Spleen (tissue), 11 donors: ENCODE data around the gene LOXL3. TPM values are rescaled to one million over a fixed set of nuclear protein-coding genes. Genes with fewer than 3 reads are reported as not detected.

Experiments used
- DNase-seq: peaks from one replicate; pipeline ENCODE4 v3.0.0-alpha.2; 2020
- H3K27ac ChIP-seq, 8 donors: fragments of 200-600 bp; sonication (generic) in 7 of 8; 1 replicate in 4 of 8; 2 replicates in 4 of 8; pipeline versions ENCODE4 v1.5.0 to v1.8.0; 2016 to 2021; ENCODE audit warnings: inconsistent platforms in 4 of 8, mild to moderate bottlenecking in 4 of 8, moderate library complexity in 1 of 8
- H3K27me3 ChIP-seq, 7 donors: fragments of 200-600 bp; sonication (generic) in 6 of 7; replicated peaks in 1 of 7; 1 replicate in 4 of 7; 2 replicates in 3 of 7; pipeline versions ENCODE4 v1.5.0 to v1.8.0; 2016 to 2021; ENCODE audit warnings: inconsistent platforms in 3 of 7, mild to moderate bottlenecking in 1 of 7
- H3K36me3 ChIP-seq, 6 donors: fragments of 200-600 bp; sonication (generic) in 5 of 6; 1 replicate in 4 of 6; 2 replicates in 2 of 6; pipeline versions ENCODE4 v1.5.0 to v1.8.0; 2016 to 2021; ENCODE audit warnings: inconsistent platforms in 2 of 6
- H3K4me1 ChIP-seq, 6 donors: fragments of 200-600 bp; sonication (generic) in 5 of 6; 1 replicate in 3 of 6; 2 replicates in 3 of 6; pipeline versions ENCODE4 v1.5.0 to v1.8.0; 2016 to 2021; ENCODE audit warnings: inconsistent platforms in 3 of 6
- H3K4me3 ChIP-seq, 8 donors: fragments of 200-600 bp; sonication (generic) in 7 of 8; 1 replicate in 4 of 8; 2 replicates in 4 of 8; pipeline versions ENCODE4 v1.5.0 to v1.8.0; 2016 to 2021; ENCODE audit warnings: inconsistent platforms in 4 of 8, mild to moderate bottlenecking in 4 of 8, moderate library complexity in 2 of 8
- H3K9me3 ChIP-seq, 8 donors: fragments of 200-600 bp; sonication (generic) in 7 of 8; 1 replicate in 4 of 8; 2 replicates in 4 of 8; pipeline versions ENCODE4 v1.5.0 to v1.8.0; 2016 to 2021; ENCODE audit warnings: inconsistent platforms in 4 of 8
- POLR2A ChIP-seq, 3 donors: fragments of 450-650 bp; IDR thresholded peaks; one replicate each; pipeline ENCODE4 v1.5.1; 2017; ENCODE audit warnings: antibody characterized with exemption in 3 of 3, mild to moderate bottlenecking in 1 of 3
- POLR2AphosphoS5 ChIP-seq, 3 donors: sonication (generic); formaldehyde crosslinking; IDR thresholded peaks; one replicate each; pipeline ENCODE4 v1.5.1; 2017; ENCODE audit warnings: antibody characterized with exemption in 3 of 3
- WGBS, 5 donors: extraction: QIAGEN DNeasy Blood & Tissue Kit in 3 of 5; methylation state at CpG; one replicate each; pipeline versions ENCODE4 v1.1.5 to v1.1.7; 2013 to 2018; 5-methylcytosine and 5-hydroxymethylcytosine counted together
- intact Hi-C: fragments of 100-400 bp; cut with DNase I; formaldehyde crosslinking; loops from one replicate; pipeline ENCODE4 v1.15.0; 2023; ENCODE audit warnings: low total_unique reads
- polyA plus RNA-seq, 3 donors: library from polyadenylated mRNA; stranded (reverse); fragments of 200-250 nt; gene quantifications; one replicate each; pipeline ENCODE4 v1.2.1, GENCODE V29; 2013
- total RNA-seq, 7 donors: library from RNA; depleted of rRNA in 3 of 7; stranded (reverse); fragments of >200 nt in 3 of 7; fragmentation: NEBNext Ultra II Directional in 4 of 7; extraction: Animal tissue kit (Norgen Biotek cat#: 25700) in 4 of 7; gene quantifications; one replicate each; pipeline versions ENCODE4 v1.1.0 to v1.2.1, GENCODE V29; 2016 to 2021
- TF ChIP-seq, protein P1 (sequence below), 11 experiments: fragments of 200-600 bp in 7 of 11; fragments of 450-650 bp in 4 of 11; sonication (generic) in 4 of 11; IDR thresholded peaks in 8 of 11; conservative IDR thresholded peaks in 3 of 11; 1 replicate in 7 of 11; 2 replicates in 4 of 11; pipeline versions ENCODE4 v1.4.0 to v1.8.0; 2016 to 2021; ENCODE audit warnings: antibody characterized with exemption in 11 of 11, inconsistent platforms in 4 of 11, mild to moderate bottlenecking in 1 of 11
- donor health status: healthy with polysubstance abuse.
- donor health status: DM: no; HTN: no; CAD: no; lungs with moderate emphysema.
- donor health status: DM: no; HTN: no; CAD: no.
- donor health status: Bipolar disorder and iron deficiency.
- donor health status: healthy.
- donor health status: DM: no; HTN: no; CAD: no.
- donor health status: DM: yes; HTN: yes; CAD: no.

The LOXL3 gene
- total and polyA plus RNA-seq, 10 donors, result 1.8 to 27.4 (median 15.9) TPM

DNA sequence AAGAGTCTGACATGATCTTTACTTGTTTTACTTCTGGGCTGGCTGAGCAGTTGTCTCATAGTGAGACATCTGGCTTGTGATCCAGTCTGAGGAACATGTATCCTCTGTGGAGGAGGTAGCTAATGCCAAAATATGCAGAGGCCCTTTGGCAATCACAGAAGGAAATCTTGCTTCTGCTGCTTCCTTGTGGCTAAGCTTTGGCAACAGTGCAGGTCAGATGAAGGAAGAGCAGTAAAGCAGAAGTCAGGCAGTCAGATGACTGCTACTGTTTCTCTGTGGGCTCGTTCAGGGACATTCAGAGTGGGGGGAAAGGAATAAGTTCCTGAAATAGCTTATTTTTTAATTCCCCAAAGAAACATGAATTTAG is 23.1 kb upstream of the LOXL3 start:
- intact Hi-C loops, result no loop called here
- no peaks in the 10 kb centered on the region for H3K9me3 ChIP-seq
- peaks cover 8 to 70% (median 35%) of the 10 kb centered on the region in 6 donors for H3K4me1 ChIP-seq
- TF ChIP-seq, protein P1, sequence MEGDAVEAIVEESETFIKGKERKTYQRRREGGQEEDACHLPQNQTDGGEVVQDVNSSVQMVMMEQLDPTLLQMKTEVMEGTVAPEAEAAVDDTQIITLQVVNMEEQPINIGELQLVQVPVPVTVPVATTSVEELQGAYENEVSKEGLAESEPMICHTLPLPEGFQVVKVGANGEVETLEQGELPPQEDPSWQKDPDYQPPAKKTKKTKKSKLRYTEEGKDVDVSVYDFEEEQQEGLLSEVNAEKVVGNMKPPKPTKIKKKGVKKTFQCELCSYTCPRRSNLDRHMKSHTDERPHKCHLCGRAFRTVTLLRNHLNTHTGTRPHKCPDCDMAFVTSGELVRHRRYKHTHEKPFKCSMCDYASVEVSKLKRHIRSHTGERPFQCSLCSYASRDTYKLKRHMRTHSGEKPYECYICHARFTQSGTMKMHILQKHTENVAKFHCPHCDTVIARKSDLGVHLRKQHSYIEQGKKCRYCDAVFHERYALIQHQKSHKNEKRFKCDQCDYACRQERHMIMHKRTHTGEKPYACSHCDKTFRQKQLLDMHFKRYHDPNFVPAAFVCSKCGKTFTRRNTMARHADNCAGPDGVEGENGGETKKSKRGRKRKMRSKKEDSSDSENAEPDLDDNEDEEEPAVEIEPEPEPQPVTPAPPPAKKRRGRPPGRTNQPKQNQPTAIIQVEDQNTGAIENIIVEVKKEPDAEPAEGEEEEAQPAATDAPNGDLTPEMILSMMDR (IDR thresholded peaks at IDR 0.05 in 8 of 11, conservative IDR thresholded peaks at IDR 0.05 in 3 of 11), result no peak
- no peak for TF ChIP-seq POLR2A (IDR thresholded peaks at IDR 0.05)
- TF ChIP-seq POLR2AphosphoS5 (IDR thresholded peaks at IDR 0.05), result peak in 1 of 3 donors; percentile 70
- DNase-seq, result no peak
- no peaks in the 10 kb centered on the region for H3K27me3 ChIP-seq
- H3K27ac ChIP-seq, result peak overlapping the region in 7 of 8 donors; percentile 52 to 79 (median 69)
- no peaks in the 10 kb centered on the region for H3K36me3 ChIP-seq
- WGBS, 5 donors, result 5 to 25% (median 18%) methylated on average over 1 of the region's 1 CpG
- H3K4me3 ChIP-seq, result peak overlapping the region in 1 of 8 donors; percentile 27

DNA sequence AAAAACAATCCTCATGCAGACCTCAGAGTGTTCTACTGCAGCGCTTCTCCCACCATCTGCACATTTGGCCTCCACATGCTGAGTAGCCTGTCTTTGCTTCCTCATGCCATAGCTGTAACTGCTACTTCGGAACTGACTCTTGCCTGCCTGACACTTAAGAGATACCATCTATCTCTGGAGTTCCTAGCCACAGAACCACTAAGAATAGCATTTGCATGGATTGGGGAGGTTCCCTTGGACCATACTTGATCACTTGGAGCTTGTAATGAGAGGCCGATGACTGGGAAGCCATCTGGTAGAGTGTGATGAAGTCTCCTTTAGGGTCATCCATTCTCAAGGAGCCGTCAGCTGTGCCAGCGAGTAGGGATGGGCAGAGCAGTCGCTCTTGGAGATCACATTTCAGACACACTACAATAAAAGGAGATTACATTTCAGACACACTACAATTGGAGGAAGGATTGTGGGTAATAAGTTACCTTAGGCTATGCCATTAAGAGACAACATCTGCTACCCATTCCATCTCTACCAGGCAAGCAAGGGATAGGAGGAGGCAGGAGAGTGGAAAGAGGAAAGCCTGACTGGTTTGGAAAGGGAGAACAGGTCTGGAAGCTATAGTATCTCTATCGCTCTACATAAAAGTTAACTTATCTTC is 22.6 kb upstream of the LOXL3 start:
- intact Hi-C loops, result no loop called here
- TF ChIP-seq POLR2A (IDR thresholded peaks at IDR 0.05) (no peak), POLR2AphosphoS5 (IDR thresholded peaks at IDR 0.05) (no peak)
- TF ChIP-seq, protein P1 (IDR thresholded peaks at IDR 0.05 in 8 of 11, conservative IDR thresholded peaks at IDR 0.05 in 3 of 11), result no peak
- H3K9me3 ChIP-seq, result no peaks in the 10 kb centered on the region
- no peak for DNase-seq
- H3K27me3 ChIP-seq, result no peaks in the 10 kb centered on the region
- no peaks in the 10 kb centered on the region for H3K36me3 ChIP-seq
- 77 to 90% (median 78%) methylated on average over 7 of the region's 7 CpGs for WGBS, 5 donors
- H3K4me3 ChIP-seq, result peak overlapping the region in 1 of 8 donors; percentile 27
- H3K4me1 ChIP-seq, result peaks cover 8 to 76% (median 37%) of the 10 kb centered on the region in 6 donors
- H3K27ac ChIP-seq, result peak overlapping the region in 7 of 8 donors; percentile 18 to 79 (median 60)

DNA sequence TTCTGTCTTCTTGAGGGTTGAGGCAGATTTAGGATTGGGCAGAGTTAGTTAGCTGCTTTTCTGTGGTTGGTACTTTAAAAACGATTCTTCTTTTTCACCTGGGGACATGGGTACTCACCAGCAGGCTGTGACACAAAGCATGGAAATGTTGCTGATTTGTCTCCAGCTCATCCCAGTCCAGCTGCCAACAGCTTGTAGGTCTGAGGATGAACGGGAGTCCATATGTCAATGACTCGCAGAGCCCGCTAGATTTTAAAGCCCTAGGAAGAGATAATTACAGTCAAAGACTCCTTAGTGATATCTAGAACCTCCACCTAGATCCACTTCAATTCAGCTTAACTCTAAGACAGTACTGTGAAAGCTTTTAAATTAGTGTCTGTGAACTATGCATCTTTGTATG is 21.6 kb upstream of the LOXL3 start:
- TF ChIP-seq, protein P1 (IDR thresholded peaks at IDR 0.05 in 8 of 11, conservative IDR thresholded peaks at IDR 0.05 in 3 of 11), result no peak
- TF ChIP-seq POLR2AphosphoS5 (IDR thresholded peaks at IDR 0.05) (no peak), POLR2A (IDR thresholded peaks at IDR 0.05) (no peak)
- H3K4me3 ChIP-seq, result no peak overlapping the region
- H3K36me3 ChIP-seq, result no peaks in the 10 kb centered on the region
- no peaks in the 10 kb centered on the region for H3K9me3 ChIP-seq
- H3K27me3 ChIP-seq, result no peaks in the 10 kb centered on the region
- intact Hi-C loops, result no loop called here
- no peak for DNase-seq
- H3K4me1 ChIP-seq, result peaks cover 8 to 85% (median 39%) of the 10 kb centered on the region in 6 donors
- 87 to 97% (median 93%) methylated on average over 4 of the region's 4 CpGs for WGBS, 5 donors
- peak overlapping the region in 1 of 8 donors; percentile 78 for H3K27ac ChIP-seq

DNA sequence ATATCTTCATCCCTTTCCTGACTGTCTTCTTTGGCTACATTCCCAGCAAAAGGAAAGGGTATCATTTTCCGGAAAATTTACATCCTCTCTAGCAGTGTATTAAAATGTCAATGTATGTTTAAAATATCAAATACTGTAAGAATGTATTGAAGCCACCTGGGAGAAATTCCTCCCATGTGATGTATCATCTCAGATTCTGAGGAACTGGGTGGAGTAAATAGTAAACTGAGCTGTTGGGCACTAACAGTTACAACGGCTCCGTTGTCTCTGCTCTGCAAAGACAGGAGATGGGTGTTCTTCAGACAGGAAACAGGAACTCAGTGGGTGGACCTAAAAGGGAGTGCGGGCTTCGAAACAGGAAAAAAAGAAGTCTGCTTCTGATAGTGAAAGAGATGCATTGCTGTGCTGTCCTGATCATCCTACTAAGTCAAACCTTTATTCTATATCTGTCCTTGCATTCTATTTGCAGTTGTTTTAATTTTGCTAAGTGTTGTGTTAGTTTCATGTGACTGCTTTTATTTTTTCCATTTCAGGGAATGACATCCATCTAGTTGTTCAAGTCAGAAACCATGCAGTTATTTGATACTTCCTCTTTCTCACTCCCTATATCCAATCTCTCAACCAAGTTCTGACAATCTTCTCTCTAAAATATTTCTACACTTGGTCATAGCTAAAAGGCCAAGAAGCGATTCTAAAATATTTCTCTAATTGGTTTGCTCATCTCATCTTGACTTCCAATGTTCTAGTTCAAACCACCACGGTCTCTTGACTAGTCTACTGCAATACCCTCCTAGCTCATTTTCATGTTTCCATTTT is 20.2 kb upstream of the LOXL3 start:
- Histone ChIP-seq H3K9me3 (no peaks in the 10 kb centered on the region), H3K27me3 (no peaks in the 10 kb centered on the region), H3K36me3 (no peaks in the 10 kb centered on the region), H3K4me3 (peak overlapping the region in 2 of 8 donors; percentile 2 to 29), H3K4me1 (peaks cover 8 to 82% (median 39%) of the 10 kb centered on the region in 6 donors), H3K27ac (peak overlapping the region in 7 of 8 donors; percentile 42 to 75 (median 56))
- intact Hi-C loops, result no loop called here
- 22 to 33% (median 29%) methylated on average over 7 of the region's 7 CpGs for WGBS, 5 donors
- TF ChIP-seq, protein P1 (IDR thresholded peaks at IDR 0.05 in 8 of 11, conservative IDR thresholded peaks at IDR 0.05 in 3 of 11), result no peak
- TF ChIP-seq POLR2AphosphoS5 (IDR thresholded peaks at IDR 0.05) (no peak), POLR2A (IDR thresholded peaks at IDR 0.05) (no peak)
- DNase-seq, result no peak
